Progenitor cell of endocrine pancreas (in vitro differentiated cells): Measurements from ENCODE around the gene UROD. TPM values are rescaled to one million over a fixed set of nuclear protein-coding genes. Genes with fewer than 3 reads are reported as not detected.
A peak's percentile ranks its signal among the peaks of the same experiment; 100 is the strongest.

Experiments
- DNase-seq: peaks from one replicate; pipeline ENCODE4 v3.0.0; 2021; ENCODE audit warnings: low spot score; ENCODE audit not compliant: unreplicated experiment
- H3K27ac Mint-ChIP-seq: 2 replicates; pipeline ENCODE4 v1.8.0; 2021; ENCODE audit warnings: mild to moderate bottlenecking, moderate library complexity, mixed read lengths
- H3K27me3 Mint-ChIP-seq: 2 replicates; pipeline ENCODE4 v1.8.0; 2021; ENCODE audit warnings: mixed read lengths
- H3K36me3 Mint-ChIP-seq: 2 replicates; pipeline ENCODE4 v1.8.0; 2022; ENCODE audit warnings: mixed read lengths; ENCODE audit not compliant: insufficient read depth
- H3K4me1 Mint-ChIP-seq: 2 replicates; pipeline ENCODE4 v1.8.0; 2021; ENCODE audit warnings: low read depth, mixed read lengths
- H3K4me3 Mint-ChIP-seq: 2 replicates; pipeline ENCODE4 v1.8.0; 2021; ENCODE audit warnings: low read depth, mild to moderate bottlenecking, moderate library complexity, mixed read lengths
- H3K9me3 Mint-ChIP-seq: 2 replicates; pipeline ENCODE4 v1.8.0; 2021; ENCODE audit warnings: low read depth, mixed read lengths
- CTCF ChIP-seq: fragments of 200-600 bp; sonication (generic); IDR thresholded peaks from one replicate; pipeline ENCODE4 v1.5.0; 2021; ENCODE audit warnings: antibody characterized with exemption, mild to moderate bottlenecking; ENCODE audit not compliant: unreplicated experiment
- total RNA-seq: library from RNA; stranded (reverse); gene quantifications from 2 replicates; pipeline ENCODE4 v1.2.1, GENCODE V29; 2021

UROD gene
- total RNA-seq, 1 donor from 2014 or later: 64.4 TPM

GRCh38 chr1:45016767-45017166 is 4.7 kb downstream of the UROD start:
- H3K27ac Mint-ChIP-seq: no peak overlapping the region
- no peak for DNase-seq
- H3K9me3 Mint-ChIP-seq: no peaks in the 10 kb centered on the region
- H3K4me3 Mint-ChIP-seq: no peak overlapping the region
- peaks cover 4% of the 10 kb centered on the region for H3K36me3 Mint-ChIP-seq
- TF ChIP-seq CTCF: no peak
- H3K4me1 Mint-ChIP-seq: peaks cover 13% of the 10 kb centered on the region
- no peaks in the 10 kb centered on the region for H3K27me3 Mint-ChIP-seq

DNA sequence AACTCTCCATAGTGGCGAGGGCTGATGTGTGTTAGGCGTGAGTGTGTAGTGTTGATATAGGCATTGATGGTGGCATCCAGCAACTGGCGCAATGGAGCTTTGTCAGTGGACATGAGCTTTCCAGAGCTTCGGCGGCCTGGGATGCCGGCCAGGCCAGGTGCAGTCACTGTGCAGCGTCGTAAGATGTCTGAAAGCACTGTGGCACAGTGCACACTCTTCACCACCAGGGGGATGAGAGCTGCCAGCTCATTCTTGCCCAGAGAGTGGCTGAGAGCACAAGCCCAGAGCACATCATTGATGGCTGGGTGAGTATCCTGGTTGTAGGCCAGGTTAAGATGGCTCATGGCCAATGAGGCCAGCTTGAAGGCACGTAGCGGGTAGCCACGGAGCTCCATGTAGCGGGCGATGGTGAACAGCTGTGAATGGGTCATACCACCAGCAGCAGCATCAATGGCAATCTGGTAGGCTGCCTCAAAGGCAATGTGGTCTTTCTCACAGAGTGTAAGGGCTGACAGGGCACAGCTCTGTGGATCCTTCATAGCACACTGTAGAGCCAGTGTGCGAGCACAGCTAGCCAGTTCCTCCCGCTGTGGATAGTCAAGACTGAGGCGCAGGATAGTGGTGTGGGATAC is 6.7 kb downstream of the UROD start:
- H3K27ac Mint-ChIP-seq: peak overlapping the region; percentile 43
- no peaks in the 10 kb centered on the region for H3K27me3 Mint-ChIP-seq
- H3K36me3 Mint-ChIP-seq: peaks cover 4% of the 10 kb centered on the region
- H3K9me3 Mint-ChIP-seq: peaks cover under 1% of the 10 kb centered on the region
- TF ChIP-seq CTCF: peak; percentile 79
- peaks cover 6% of the 10 kb centered on the region for H3K4me1 Mint-ChIP-seq
- H3K4me3 Mint-ChIP-seq: no peak overlapping the region
- peak; percentile 36 for DNase-seq

GRCh38 chr1:45023663-45024062 is 11.6 kb downstream of the UROD start:
- peaks cover 2% of the 10 kb centered on the region for H3K4me1 Mint-ChIP-seq
- peaks cover 1% of the 10 kb centered on the region for H3K36me3 Mint-ChIP-seq
- H3K4me3 Mint-ChIP-seq: no peak overlapping the region
- no peaks in the 10 kb centered on the region for H3K27me3 Mint-ChIP-seq
- no peak overlapping the region for H3K27ac Mint-ChIP-seq
- peaks cover 3% of the 10 kb centered on the region for H3K9me3 Mint-ChIP-seq
- no peak for DNase-seq
- no peak for TF ChIP-seq CTCF

DNA sequence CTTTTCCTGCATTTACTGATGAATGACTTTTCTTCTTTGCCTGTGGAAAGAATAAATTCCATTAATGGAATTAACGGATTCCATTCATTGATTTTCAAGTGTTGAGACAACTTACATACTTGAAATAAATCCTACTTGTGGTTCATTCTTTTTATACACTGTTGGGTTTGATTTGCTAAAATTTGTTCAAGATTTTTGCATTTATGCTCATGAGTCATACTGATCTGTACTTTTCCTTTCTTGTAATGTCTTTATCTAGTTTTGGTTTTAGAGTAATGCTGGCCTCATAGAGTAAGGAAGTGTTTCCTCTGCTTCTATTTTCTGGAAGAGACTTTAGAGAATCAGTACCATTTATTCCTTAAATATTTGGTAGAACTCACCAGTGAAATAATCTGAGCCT is 14.4 kb downstream of the UROD start:
- no peak for DNase-seq
- Mint-ChIP-seq H3K27ac (no peak overlapping the region), H3K9me3 (peaks cover 3% of the 10 kb centered on the region), H3K4me3 (no peak overlapping the region), H3K27me3 (no peaks in the 10 kb centered on the region), H3K36me3 (peaks cover 4% of the 10 kb centered on the region), H3K4me1 (peaks cover 2% of the 10 kb centered on the region)
- TF ChIP-seq CTCF: no peak

- H3K36me3 Mint-ChIP-seq: peaks cover 5% of the 10 kb centered on the region
- no peak for DNase-seq
- H3K9me3 Mint-ChIP-seq: no peaks in the 10 kb centered on the region
- H3K27me3 Mint-ChIP-seq: no peaks in the 10 kb centered on the region
- no peak overlapping the region for H3K27ac Mint-ChIP-seq
- no peak overlapping the region for H3K4me3 Mint-ChIP-seq
- no peak for TF ChIP-seq CTCF
- no peaks in the 10 kb centered on the region for H3K4me1 Mint-ChIP-seq
These were observed 20.8 kb downstream of the UROD start for GRCh38 chr1:45032837-45033236.
